ENCODE data around the gene C1QTNF6. TPM values are rescaled to one million over a fixed set of nuclear protein-coding genes. Genes with fewer than 3 reads are reported as not detected.

C1QTNF6 gene
- total and polyA plus RNA-seq, 10 of the 15 experiments (the other 5 are each of a cell fraction or from before 2014, with no cell fraction given): 0.16 to 4.1 (median 1.3) TPM

- 93% methylated on average over 13 of the region's 13 CpGs for WGBS (ENCODE audit: insufficient coverage, insufficient replicate concordance, low lambda C conversion rate, missing lambda C conversion rate)
- ChIA-PET SMC1A (ENCODE audit: uncharacterized antibody, unreplicated experiment) (interaction anchor here (1.0 to 6.7 kb wide), 8 partner anchors 14 to 53 kb away, joined by 3 to 109 read pairs (median 10); partner anchors contain the start of gene RAC2), POLR2A (interaction anchor here (0.9 to 1.0 kb wide), 2 partner anchors 28 to 41 kb away, joined by 3 read pairs; no protein-coding TSS in a partner anchor), RAD21 (ENCODE audit: unreplicated experiment) (interaction anchor here (3.3 to 5.7 kb wide), 4 partner anchors 14 to 52 kb away, joined by 21 to 39 read pairs (median 34); no protein-coding TSS in a partner anchor), CTCF (interaction anchor here (6.2 to 8.1 kb wide), 3 partner anchors 15 to 46 kb away, joined by 59 to 111 read pairs (median 88); partner anchors contain the start of gene RAC2)
- Histone ChIP-seq H3K4me2 (ENCODE audit: control insufficient read depth, insufficient read depth) (no peak overlapping the region), H4K20me1 (ENCODE audit: control insufficient read depth, insufficient read depth) (no peaks in the 10 kb centered on the region), H2AFZ (ENCODE audit: control insufficient read depth, low read depth, low read length) (no peak overlapping the region), H3K4me3 (no peak overlapping the region), H3K4me1 (ENCODE audit: control insufficient read depth, insufficient read depth, low read length) (peaks cover 41% of the 10 kb centered on the region), H3K9me3 (replicated peaks; ENCODE audit: control insufficient read depth, insufficient read depth, low read length) (no peaks in the 10 kb centered on the region), H3K9ac (ENCODE audit: control insufficient read depth, insufficient read depth, low read length) (no peak overlapping the region), H3K79me2 (ENCODE audit: control insufficient read depth, insufficient read depth, low read length) (peaks cover 8% of the 10 kb centered on the region), H3K27me3 (replicated peaks in 1 of 2; ENCODE audit: control insufficient read depth in 2 of 2, insufficient read depth in 2 of 2, low read length in 1 of 2) (no peaks in the 10 kb centered on the region), H3K36me3 (ENCODE audit: control insufficient read depth in 2 of 2, insufficient read depth in 2 of 2, low read length in 1 of 2) (no peaks in the 10 kb centered on the region; a peak in 1 of 4 replicates), H3K27ac (ENCODE audit: control insufficient read depth, insufficient read depth) (no peak overlapping the region)
- in situ Hi-C loops (cut with MboI) (loop anchor here (25.0 kb wide), 1 partner anchor 1827 kb away; the partner anchor contains the start of gene HMOX1), intact Hi-C loops (cut with micrococcal nuclease; ENCODE audit: unreplicated experiment) (loop anchor here (1.0 kb wide), 1 partner anchor 44 kb away; no protein-coding TSS in a partner anchor)
- FAIRE-seq: no peak
- ATAC-seq: no peak
- TF ChIP-seq PAX5 (IDR thresholded peaks at IDR 0.05; ENCODE audit: borderline replicate concordance, low read depth, low read length): no peak
- TF ChIP-seq ZBTB4 (CRISPR knock-in tag; IDR thresholded peaks at IDR 0.05): no peak
- TF ChIP-seq STAT1 (conservative IDR thresholded peaks at IDR 0.05): no peak
- no peak for TF ChIP-seq NFYB (IDR thresholded peaks at IDR 0.05; ENCODE audit: insufficient read depth, low read depth, low read length)
- no TSS peak for BruUV-seq (replicated peaks)
- no peak for DNase-seq (ENCODE audit: low read depth, low spot score)
Observed at GRCh38 chr22:37214731-37215030, 26.6 kb upstream of the C1QTNF6 start.

Data from GM12878 (cell line).